A549 (cell line): ENCODE results near the gene BRF1. TPM values are rescaled to one million over a fixed set of nuclear protein-coding genes. Genes with fewer than 3 reads are reported as not detected.
"Not testable (repeated sequence)": the region's sequence is repeated elsewhere in the genome, so short reads cannot be mapped to it uniquely, and the experiment has no call there.

Experiments used
- ATAC-seq, 2 experiments: fragments of 200-7000 bp in 1 of 2; fragments of >200 bp in 1 of 2; cut with Nextera tagmentation in 1 of 2; cut with Tn5 transposase in 1 of 2; 3 replicates each; pipeline versions ENCODE4 v1.8.0 to v1.9.1; 2018 to 2020; ENCODE audit warnings: mild to moderate bottlenecking in 1 of 2, moderate library complexity in 1 of 2
- CTCF ChIA-PET: fragments of 300-600 bp; sonication (Branson Sonifier 250); formaldehyde crosslinking; extraction: SDS; loops from one replicate; lab custom pipeline; 2021; ENCODE audit warnings: antibody characterized with exemption, inconsistent platforms; lab: Yijun Ruan, JAX
- POLR2A ChIA-PET: fragments of 350-600 bp; formaldehyde crosslinking; extraction: SDS; loops from one replicate; lab custom pipeline; 2021; ENCODE audit warnings: antibody characterized with exemption, inconsistent platforms; lab: Yijun Ruan, JAX
- DNase-seq, 2 experiments: peaks; one replicate each; pipeline versions ENCODE4 v3.0.0 to v3.0.0-alpha.2; 2011 to 2016; ENCODE audit warnings: low read depth in 1 of 2, low spot score in 1 of 2
- FAIRE-seq: peaks from 2 replicates; lab custom pipeline; 2011; peaks lifted over from hg19 to GRCh38; lab: Jason Lieb, UNC
- H3K27ac ChIP-seq, 2 experiments: fragments of >200 bp; sonication (Bioruptor Twin); formaldehyde crosslinking; 3 replicates each; pipeline ENCODE4 v1.5.1; 2016 to 2017
- H3K4me1 ChIP-seq: fragments of >200 bp; sonication (Bioruptor Twin); formaldehyde crosslinking; 3 replicates; pipeline ENCODE4 v1.6.1; 2016
- H3K4me2 ChIP-seq: fragments of >200 bp; sonication (Bioruptor Twin); formaldehyde crosslinking; 3 replicates; pipeline ENCODE4 v1.6.1; 2016
- H3K4me3 ChIP-seq: fragments of >200 bp; sonication (Bioruptor Twin); formaldehyde crosslinking; 3 replicates; pipeline ENCODE4 v1.5.1; 2016
- H3K9me3 ChIP-seq: fragments of >200 bp; sonication (Bioruptor Twin); formaldehyde crosslinking; 3 replicates; pipeline ENCODE4 v1.6.1; 2016
- CEBPB ChIP-seq, 2 experiments: fragments of >200 bp in 1 of 2; sonication (Bioruptor Twin) in 1 of 2; formaldehyde crosslinking in 1 of 2; IDR thresholded peaks; 2 replicates each; pipeline ENCODE4 v1.6.1; 2012 to 2016
- E2F6 ChIP-seq: IDR thresholded peaks from 2 replicates; pipeline ENCODE4 v1.6.1; 2012; ENCODE audit warnings: low read depth, borderline replicate concordance
- EHF ChIP-seq: fragments of 250-450 bp; sonication (Bioruptor Pico); IDR thresholded peaks from 2 replicates; pipeline ENCODE4 v1.5.0; 2020; ENCODE audit warnings: mild to moderate bottlenecking
- GATA3 ChIP-seq: IDR thresholded peaks from 2 replicates; pipeline ENCODE4 v1.6.1; 2012; ENCODE audit warnings: borderline replicate concordance
- HEYL ChIP-seq: fragments of 250-450 bp; sonication (Bioruptor Pico); IDR thresholded peaks from 2 replicates; pipeline ENCODE4 v1.8.0; 2021; ENCODE audit warnings: mild to moderate bottlenecking, moderate library complexity
- JUN ChIP-seq, 2 experiments: fragments of >200 bp; sonication (Bioruptor Twin); formaldehyde crosslinking; IDR thresholded peaks; 2 replicates in 1 of 2; 3 replicates in 1 of 2; pipeline ENCODE4 v1.6.1; 2016 to 2017
- KDM1A ChIP-seq: fragments of 200-600 bp; sonication (generic); IDR thresholded peaks from 2 replicates; pipeline ENCODE4 v1.6.1; 2016; ENCODE audit warnings: low read depth, mild to moderate bottlenecking
- KDM5A ChIP-seq: fragments of 200-600 bp; sonication (generic); IDR thresholded peaks from 2 replicates; pipeline ENCODE4 v1.6.1; 2016; ENCODE audit warnings: antibody characterized with exemption, mild to moderate bottlenecking
- MAX ChIP-seq: IDR thresholded peaks from 2 replicates; pipeline ENCODE4 v1.6.1; 2012
- MYC ChIP-seq: IDR thresholded peaks from 2 replicates; pipeline ENCODE4 v1.6.1; 2012; ENCODE audit warnings: mild to moderate bottlenecking, inconsistent platforms, low read length, improper control_type of control experiment, borderline replicate concordance
- NPAS2 ChIP-seq: fragments of 250-450 bp; sonication (Bioruptor Pico); IDR thresholded peaks from 2 replicates; pipeline ENCODE4 v1.8.0; 2022; ENCODE audit warnings: mild to moderate bottlenecking, moderate library complexity, borderline replicate concordance
- POLR2AphosphoS2 ChIP-seq: conservative IDR thresholded peaks from 2 replicates; pipeline ENCODE4 v1.6.1; 2012; ENCODE audit warnings: low read length, improper control_type of control experiment, inconsistent platforms
- RAD21 ChIP-seq, 2 experiments: fragments of >200 bp in 1 of 2; sonication (Bioruptor Twin) in 1 of 2; formaldehyde crosslinking in 1 of 2; IDR thresholded peaks in 1 of 2; conservative IDR thresholded peaks in 1 of 2; 2 replicates in 1 of 2; 3 replicates in 1 of 2; pipeline ENCODE4 v1.6.1; 2012 to 2018; ENCODE audit warnings: inconsistent platforms in 1 of 2
- RARB ChIP-seq: fragments of 250-450 bp; sonication (Bioruptor Pico); IDR thresholded peaks from 2 replicates; pipeline ENCODE4 v1.8.0; 2021; ENCODE audit warnings: mild to moderate bottlenecking, moderate library complexity
- RCOR1 ChIP-seq: fragments of 150-350 bp; IDR thresholded peaks from 2 replicates; pipeline ENCODE4 v1.6.1; 2014; ENCODE audit warnings: antibody characterized with exemption, low read length, low read depth
- RFX5 ChIP-seq: fragments of 450-650 bp; IDR thresholded peaks from 2 replicates; pipeline ENCODE4 v1.7.1; 2014; ENCODE audit warnings: antibody characterized with exemption, mild to moderate bottlenecking, moderate library complexity
- TFCP2L1 ChIP-seq: fragments of 250-450 bp; sonication (Bioruptor Pico); IDR thresholded peaks from 2 replicates; pipeline ENCODE4 v1.5.0; 2021; ENCODE audit warnings: mild to moderate bottlenecking
- ZC3H11A ChIP-seq: fragments of 450-650 bp; IDR thresholded peaks from 2 replicates; pipeline ENCODE4 v1.6.1; 2014; ENCODE audit warnings: antibody characterized with exemption, mild to moderate bottlenecking
- WGBS: methylation state at CpG from one replicate; pipeline ENCODE4 v1.1.6; 2017; ENCODE audit errors: missing lambda C conversion rate; 5-methylcytosine and 5-hydroxymethylcytosine counted together
- polyA plus RNA-seq, 4 experiments: library from polyadenylated mRNA; depleted of rRNA in 3 of 4; stranded (reverse); fragments of >200 nt; fragmentation: RNase III in 1 of 4; extraction: RNeasy Plus Mini Kit Qiagen cat#74134 plus additional on column Dnase treatment in 1 of 4; gene quantifications; 2 replicates in 3 of 4; 3 replicates in 1 of 4; pipeline ENCODE4 v1.2.3, GENCODE V29; 2011 to 2017
- TF ChIP-seq, protein P1 (sequence below): fragments of 150-350 bp; IDR thresholded peaks from 2 replicates; pipeline ENCODE4 v1.6.1; 2014; ENCODE audit warnings: low read depth, mild to moderate bottlenecking, low read length
- TF ChIP-seq, protein P2 (sequence below): fragments of 250-450 bp; sonication (Bioruptor Pico); IDR thresholded peaks from 2 replicates; pipeline ENCODE4 v1.5.0; 2021; ENCODE audit warnings: mild to moderate bottlenecking, moderate library complexity, borderline replicate concordance
- TF ChIP-seq, protein P3 (sequence below): IDR thresholded peaks from 2 replicates; pipeline ENCODE4 v1.6.1; 2012

Gene BRF1
- polyA plus RNA-seq, 2 of the 4 experiments (the other 2 are of a cell fraction): 8.5 to 25.7 TPM

DNA sequence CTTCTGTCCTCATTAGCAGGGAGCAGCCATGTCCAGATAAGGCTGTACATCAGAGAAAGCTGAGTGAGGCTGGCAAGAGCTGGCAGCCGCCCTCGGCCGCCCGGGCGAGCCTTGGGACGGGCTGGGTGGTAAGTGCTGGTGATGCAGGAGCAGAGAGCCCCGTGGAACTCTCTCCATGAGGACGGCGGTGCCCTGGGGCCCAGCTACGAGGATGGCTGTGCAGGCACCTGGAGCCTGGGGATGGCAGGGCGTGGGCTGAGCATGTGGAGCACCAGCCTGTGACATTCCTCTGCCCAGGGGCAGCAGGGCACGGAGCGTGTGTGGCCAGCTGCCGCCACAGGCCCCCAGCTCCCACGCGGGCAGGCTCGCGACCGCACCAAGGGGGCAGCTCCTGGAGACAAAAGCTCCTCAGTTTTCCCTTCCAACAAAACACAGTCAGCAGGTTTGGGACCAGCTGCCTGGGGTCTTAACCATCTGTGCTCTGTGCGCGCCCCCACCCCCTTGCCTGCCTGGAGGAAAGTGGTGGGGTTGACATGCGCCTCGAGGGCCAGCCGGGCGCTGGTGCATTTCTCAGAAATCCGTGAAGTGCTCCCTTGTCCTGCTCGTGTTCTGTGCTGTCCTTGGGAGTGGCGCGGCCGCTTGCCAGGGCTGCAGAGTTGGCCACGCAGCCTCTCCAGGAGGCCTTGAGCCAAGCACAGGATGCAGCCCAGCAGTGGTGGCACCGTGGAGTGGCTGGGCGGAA lies 35.1 kb upstream of the BRF1 start:
- DNase-seq: no peak
- TF ChIP-seq KDM1A: no peak
- TF ChIP-seq, protein P1, sequence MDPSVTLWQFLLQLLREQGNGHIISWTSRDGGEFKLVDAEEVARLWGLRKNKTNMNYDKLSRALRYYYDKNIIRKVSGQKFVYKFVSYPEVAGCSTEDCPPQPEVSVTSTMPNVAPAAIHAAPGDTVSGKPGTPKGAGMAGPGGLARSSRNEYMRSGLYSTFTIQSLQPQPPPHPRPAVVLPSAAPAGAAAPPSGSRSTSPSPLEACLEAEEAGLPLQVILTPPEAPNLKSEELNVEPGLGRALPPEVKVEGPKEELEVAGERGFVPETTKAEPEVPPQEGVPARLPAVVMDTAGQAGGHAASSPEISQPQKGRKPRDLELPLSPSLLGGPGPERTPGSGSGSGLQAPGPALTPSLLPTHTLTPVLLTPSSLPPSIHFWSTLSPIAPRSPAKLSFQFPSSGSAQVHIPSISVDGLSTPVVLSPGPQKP: no peak
- TF ChIP-seq EHF (CRISPR knock-in tag): no peak
- no peak for TF ChIP-seq JUN (IDR thresholded peaks at IDR 0.05)
- TF ChIP-seq, protein P2, sequence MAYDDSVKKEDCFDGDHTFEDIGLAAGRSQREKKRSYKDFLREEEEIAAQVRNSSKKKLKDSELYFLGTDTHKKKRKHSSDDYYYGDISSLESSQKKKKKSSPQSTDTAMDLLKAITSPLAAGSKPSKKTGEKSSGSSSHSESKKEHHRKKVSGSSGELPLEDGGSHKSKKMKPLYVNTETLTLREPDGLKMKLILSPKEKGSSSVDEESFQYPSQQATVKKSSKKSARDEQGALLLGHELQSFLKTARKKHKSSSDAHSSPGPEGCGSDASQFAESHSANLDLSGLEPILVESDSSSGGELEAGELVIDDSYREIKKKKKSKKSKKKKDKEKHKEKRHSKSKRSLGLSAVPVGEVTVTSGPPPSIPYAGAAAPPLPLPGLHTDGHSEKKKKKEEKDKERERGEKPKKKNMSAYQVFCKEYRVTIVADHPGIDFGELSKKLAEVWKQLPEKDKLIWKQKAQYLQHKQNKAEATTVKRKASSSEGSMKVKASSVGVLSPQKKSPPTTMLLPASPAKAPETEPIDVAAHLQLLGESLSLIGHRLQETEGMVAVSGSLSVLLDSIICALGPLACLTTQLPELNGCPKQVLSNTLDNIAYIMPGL: no peak
- no peak for ATAC-seq
- Histone ChIP-seq H3K27ac (no peak overlapping the region), H3K4me1 (no peaks in the 10 kb centered on the region), H3K4me2 (no peak overlapping the region), H3K9me3 (no peaks in the 10 kb centered on the region), H3K4me3 (no peak overlapping the region)
- no peak for FAIRE-seq
- ChIA-PET POLR2A (no interaction called here), CTCF (interaction anchor here (2.5 kb wide), 1 partner anchor 16 kb away, joined by 14 read pairs; no protein-coding TSS in a partner anchor)
- WGBS: 90% methylated on average over 18 of the region's 33 CpGs

- FAIRE-seq, ATAC-seq, H3K4me2 ChIP-seq, DNase-seq, H3K27ac ChIP-seq, H3K4me1 ChIP-seq, POLR2A ChIA-PET, H3K9me3 ChIP-seq, H3K4me3 ChIP-seq: not testable (repeated sequence)
- 93% methylated on average over 7 of the region's 22 CpGs for WGBS
- CTCF ChIA-PET: interaction anchor here (1.1 to 2.5 kb wide), 3 partner anchors 17 to 193 kb away, joined by 3 to 14 read pairs (median 3); no protein-coding TSS in a partner anchor
These were observed 34.4 kb upstream of the BRF1 start for GRCh38 chr14:105335231-105335542.

- Histone ChIP-seq H3K4me1 (no peaks in the 10 kb centered on the region), H3K4me2 (no peak overlapping the region), H3K27ac (no peak overlapping the region), H3K9me3 (no peaks in the 10 kb centered on the region), H3K4me3 (no peak overlapping the region)
- no peak; a peak in 1 of 6 replicates for ATAC-seq
- TF ChIP-seq CEBPB (IDR thresholded peaks at IDR 0.05) (no peak), ZC3H11A (no peak)
- no peak for DNase-seq
- WGBS: 84% methylated on average over 10 of the region's 17 CpGs
- ChIA-PET POLR2A (interaction anchor here (0.9 kb wide), 1 partner anchor 33 kb away, joined by 3 read pairs; no protein-coding TSS in a partner anchor), CTCF (interaction anchor here (1.1 to 2.5 kb wide), 3 partner anchors 17 to 193 kb away, joined by 3 to 14 read pairs (median 3); no protein-coding TSS in a partner anchor)
- FAIRE-seq: no peak
These were observed 33.8 kb upstream of the BRF1 start for GRCh38 chr14:105334383-105335230.

- Histone ChIP-seq H3K4me2 (no peak overlapping the region), H3K4me1 (no peaks in the 10 kb centered on the region), H3K27ac (no peak overlapping the region), H3K9me3 (no peaks in the 10 kb centered on the region), H3K4me3 (no peak overlapping the region)
- DNase-seq (no peak), ATAC-seq (no peak), FAIRE-seq (no peak)
- 87% methylated on average over 13 of the region's 18 CpGs for WGBS
- POLR2A ChIA-PET: interaction anchor here (0.9 kb wide), 1 partner anchor 32 kb away, joined by 3 read pairs; no protein-coding TSS in a partner anchor
- CTCF ChIA-PET: interaction anchor here (0.6 to 1.2 kb wide), 2 partner anchors 51 to 194 kb away, joined by 3 read pairs; no protein-coding TSS in a partner anchor
- TF ChIP-seq NPAS2 (CRISPR knock-in tag) (no peak), RARB (CRISPR knock-in tag) (no peak), HEYL (CRISPR knock-in tag) (no peak), RFX5 (no peak), GATA3 (no peak), POLR2AphosphoS2 (no peak), CEBPB (IDR thresholded peaks at IDR 0.05) (no peak), MAX (no peak), RAD21 (conservative IDR thresholded peaks at IDR 0.05 in 1 of 2, IDR thresholded peaks at IDR 0.05 in 1 of 2) (no peak), KDM5A (no peak), RCOR1 (no peak), E2F6 (no peak), MYC (no peak), TFCP2L1 (CRISPR knock-in tag) (no peak), JUN (IDR thresholded peaks at IDR 0.05) (no peak)
- TF ChIP-seq, protein P3, sequence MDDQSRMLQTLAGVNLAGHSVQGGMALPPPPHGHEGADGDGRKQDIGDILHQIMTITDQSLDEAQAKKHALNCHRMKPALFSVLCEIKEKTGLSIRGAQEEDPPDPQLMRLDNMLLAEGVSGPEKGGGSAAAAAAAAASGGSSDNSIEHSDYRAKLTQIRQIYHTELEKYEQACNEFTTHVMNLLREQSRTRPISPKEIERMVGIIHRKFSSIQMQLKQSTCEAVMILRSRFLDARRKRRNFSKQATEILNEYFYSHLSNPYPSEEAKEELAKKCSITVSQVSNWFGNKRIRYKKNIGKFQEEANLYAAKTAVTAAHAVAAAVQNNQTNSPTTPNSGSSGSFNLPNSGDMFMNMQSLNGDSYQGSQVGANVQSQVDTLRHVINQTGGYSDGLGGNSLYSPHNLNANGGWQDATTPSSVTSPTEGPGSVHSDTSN: no peak
These were observed 33.0 kb upstream of the BRF1 start for GRCh38 chr14:105333613-105334364.
